H9 (cell line): ENCODE results near the gene ATP4A. TPM values are rescaled to one million over a fixed set of nuclear protein-coding genes. Genes with fewer than 3 reads are reported as not detected.

Source experiments
- DNase-seq: peaks from one replicate; pipeline ENCODE4 v3.0.0-alpha.2; 2017
- H2AFZ ChIP-seq: one replicate; pipeline ENCODE4 v1.6.1; 2013; ENCODE audit warnings: mild to moderate bottlenecking, low read length, control low read depth, moderate library complexity
- H2AK5ac ChIP-seq: 2 replicates; pipeline ENCODE4 v1.6.1; 2013; ENCODE audit warnings: low read length, control low read depth, mixed read lengths; ENCODE audit not compliant: insufficient read length
- H2BK120ac ChIP-seq: one replicate; pipeline ENCODE4 v1.6.1; 2013; ENCODE audit warnings: low read depth, mild to moderate bottlenecking, low read length, control low read depth, inconsistent platforms; ENCODE audit not compliant: poor library complexity, severe bottlenecking
- H2BK12ac ChIP-seq: 2 replicates; pipeline ENCODE4 v1.6.1; 2013; ENCODE audit warnings: low read length, control low read depth, mixed read lengths, low read depth; ENCODE audit not compliant: insufficient read length
- H2BK15ac ChIP-seq: 2 replicates; pipeline ENCODE4 v1.6.1; 2013; ENCODE audit warnings: low read depth, low read length, control low read depth
- H2BK20ac ChIP-seq: one replicate; pipeline ENCODE4 v1.6.1; 2013; ENCODE audit warnings: low read depth, mild to moderate bottlenecking, low read length, control low read depth, inconsistent platforms; ENCODE audit not compliant: poor library complexity, severe bottlenecking
- H2BK5ac ChIP-seq: 2 replicates; pipeline ENCODE4 v1.6.1; 2013; ENCODE audit warnings: low read length, control low read depth, mixed read lengths; ENCODE audit not compliant: insufficient read length
- H3K14ac ChIP-seq: 2 replicates; pipeline ENCODE4 v1.6.1; 2013; ENCODE audit warnings: low read length, control low read depth; ENCODE audit not compliant: insufficient read depth
- H3K18ac ChIP-seq: 2 replicates; pipeline ENCODE4 v1.6.1; 2013; ENCODE audit warnings: low read depth, mild to moderate bottlenecking, mixed read lengths, low read length, control low read depth; ENCODE audit not compliant: insufficient read length
- H3K23ac ChIP-seq: 2 replicates; pipeline ENCODE4 v1.6.1; 2013; ENCODE audit warnings: low read length, control low read depth, mixed read lengths, low read depth; ENCODE audit not compliant: insufficient read length
- H3K23me2 ChIP-seq: 2 replicates; pipeline ENCODE4 v1.6.1; 2013; ENCODE audit warnings: low read depth, mild to moderate bottlenecking, mixed read lengths, low read length, control low read depth; ENCODE audit not compliant: insufficient read length, poor library complexity, severe bottlenecking
- H3K27ac ChIP-seq: 2 replicates; pipeline ENCODE4 v1.5.1; 2013; ENCODE audit warnings: low read length, control low read depth, mixed read lengths, low read depth; ENCODE audit not compliant: insufficient read length
- H3K27me3 ChIP-seq: 2 replicates; pipeline ENCODE4 v1.6.1; 2013; ENCODE audit warnings: low read length, control low read depth, inconsistent platforms; ENCODE audit not compliant: insufficient read depth
- H3K4ac ChIP-seq: 2 replicates; pipeline ENCODE4 v1.6.1; 2013; ENCODE audit warnings: low read depth, mild to moderate bottlenecking, control low read depth, inconsistent platforms, low read length, moderate library complexity
- H3K4me1 ChIP-seq: 2 replicates; pipeline ENCODE4 v1.6.1; 2013; ENCODE audit warnings: low read length, control low read depth, inconsistent platforms; ENCODE audit not compliant: insufficient read depth
- H3K4me2 ChIP-seq: 2 replicates; pipeline ENCODE4 v1.6.1; 2013; ENCODE audit warnings: low read length, control low read depth, mixed read lengths; ENCODE audit not compliant: insufficient read length, insufficient read depth
- H3K56ac ChIP-seq: 2 replicates; pipeline ENCODE4 v1.6.1; 2013; ENCODE audit warnings: low read depth, mild to moderate bottlenecking, mixed read lengths, low read length, control low read depth; ENCODE audit not compliant: insufficient read length
- H3K79me1 ChIP-seq: 2 replicates; pipeline ENCODE4 v1.6.1; 2013; ENCODE audit warnings: low read depth, mild to moderate bottlenecking, moderate library complexity, low read length, control low read depth, inconsistent platforms; ENCODE audit not compliant: insufficient read depth, poor library complexity, severe bottlenecking
- H3K79me2 ChIP-seq: 2 replicates; pipeline ENCODE4 v1.6.1; 2013; ENCODE audit warnings: low read length, control low read depth, inconsistent platforms; ENCODE audit not compliant: insufficient read depth
- H3K9ac ChIP-seq: 2 replicates; pipeline ENCODE4 v1.6.1; 2013; ENCODE audit warnings: low read length, control low read depth, mixed read lengths; ENCODE audit not compliant: insufficient read length; ENCODE audit errors: extremely low read depth
- H3K9me3 ChIP-seq: one replicate; pipeline ENCODE4 v1.6.1; 2013; ENCODE audit warnings: low read depth, low read length, inconsistent platforms; ENCODE audit not compliant: control insufficient read depth
- H3T11ph ChIP-seq: one replicate; pipeline ENCODE4 v1.6.1; 2013; ENCODE audit warnings: mild to moderate bottlenecking, low read length, control low read depth, inconsistent platforms
- H4K20me1 ChIP-seq: one replicate; pipeline ENCODE4 v1.6.1; 2013; ENCODE audit not compliant: control insufficient read depth, insufficient read length, insufficient read depth
- H4K5ac ChIP-seq: 2 replicates; pipeline ENCODE4 v1.6.1; 2013; ENCODE audit warnings: low read depth, mild to moderate bottlenecking, mixed read lengths, low read length, control low read depth; ENCODE audit not compliant: insufficient read length
- H4K8ac ChIP-seq: replicated peaks from 2 replicates; pipeline ENCODE4 v1.6.1; 2013; ENCODE audit warnings: low read length, control low read depth, mixed read lengths, low read depth; ENCODE audit not compliant: insufficient read length
- H4K91ac ChIP-seq: 2 replicates; pipeline ENCODE4 v1.6.1; 2013; ENCODE audit warnings: low read depth, mild to moderate bottlenecking, moderate library complexity, mixed read lengths, low read length, control low read depth; ENCODE audit not compliant: insufficient read length
- H3K27ac Mint-ChIP-seq, 3 experiments: 2 replicates in 2 of 3; 3 replicates in 1 of 3; pipeline ENCODE4 v1.8.0; 2020 to 2021; ENCODE audit warnings: mixed read lengths in 3 of 3, mild to moderate bottlenecking in 1 of 3, moderate library complexity in 1 of 3
- H3K27me3 Mint-ChIP-seq: 2 replicates; pipeline ENCODE4 v1.8.0; 2021; ENCODE audit warnings: low read depth, mild to moderate bottlenecking, moderate library complexity, mixed read lengths
- H3K36me3 Mint-ChIP-seq, 3 experiments: 2 replicates in 2 of 3; 3 replicates in 1 of 3; pipeline ENCODE4 v1.8.0; 2020 to 2021; ENCODE audit warnings: low read depth in 3 of 3, mixed read lengths in 3 of 3; ENCODE audit not compliant: insufficient read depth in 1 of 3
- H3K4me1 Mint-ChIP-seq, 2 experiments: 2 replicates each; pipeline ENCODE4 v1.8.0; 2020; ENCODE audit warnings: mixed read lengths in 2 of 2
- H3K4me3 Mint-ChIP-seq, 2 experiments: 2 replicates in 1 of 2; 3 replicates in 1 of 2; pipeline ENCODE4 v1.8.0; 2020 to 2021; ENCODE audit warnings: mild to moderate bottlenecking in 2 of 2, mixed read lengths in 2 of 2, moderate library complexity in 1 of 2
- H3K9me3 Mint-ChIP-seq, 2 experiments: 2 replicates in 1 of 2; 3 replicates in 1 of 2; pipeline ENCODE4 v1.8.0; 2020; ENCODE audit warnings: mild to moderate bottlenecking in 2 of 2, mixed read lengths in 2 of 2, moderate library complexity in 1 of 2
- WGBS: extraction: QIAGEN DNeasy Blood & Tissue Kit; methylation state at CpG from one replicate; pipeline ENCODE4 v1.1.7; 2013; ENCODE audit warnings: missing lambda C conversion rate, low lambda C conversion rate, mixed read lengths; ENCODE audit not compliant: insufficient read length; ENCODE audit errors: extremely low coverage; 5-methylcytosine and 5-hydroxymethylcytosine counted together
- total RNA-seq: library from RNA; stranded (reverse); gene quantifications from 2 replicates; pipeline ENCODE4 v1.2.1, GENCODE V29; 2021
- TF ChIP-seq, protein P1 (sequence below): fragments of 200-600 bp; sonication (generic); conservative IDR thresholded peaks from 3 replicates; pipeline ENCODE4 v1.8.0; 2021; ENCODE audit warnings: antibody characterized with exemption, mild to moderate bottlenecking

ATP4A gene
- total RNA-seq, 1 experiment from 2014 or later: 0.24 TPM

DNA sequence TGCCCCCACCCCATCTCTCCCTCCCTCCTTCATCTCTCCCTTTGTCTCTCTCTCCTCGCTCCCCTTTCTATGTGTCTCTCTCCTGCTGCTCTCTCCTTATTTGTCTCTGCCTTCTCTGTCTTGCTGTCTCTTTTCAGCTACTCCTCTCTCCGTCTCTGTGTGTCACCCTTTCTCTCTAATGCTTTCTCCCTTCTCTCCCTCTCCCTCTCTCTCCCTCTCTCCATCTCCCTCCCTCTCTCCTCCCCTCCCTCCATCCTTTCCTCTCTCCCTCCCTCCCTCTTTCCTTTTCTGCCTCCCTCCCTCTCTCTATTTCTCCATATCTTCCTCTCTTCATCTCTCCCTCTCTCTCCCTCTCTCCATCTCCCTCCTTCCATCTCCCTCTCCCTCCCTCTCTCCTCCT is 682 bp downstream of the ATP4A start:
- H3K36me3 Mint-ChIP-seq: no peaks in the 10 kb centered on the region; a peak in 1 of 7 replicates
- Histone ChIP-seq H2BK15ac (no peak overlapping the region), H3K4me1 (no peaks in the 10 kb centered on the region), H3K4me2 (no peak overlapping the region), H3K9ac (no peak overlapping the region), H3K9me3 (no peaks in the 10 kb centered on the region), H3K27me3 (peaks cover 3% of the 10 kb centered on the region; the same call in 1 of the 2 replicates), H3K79me1 (no peaks in the 10 kb centered on the region), H3T11ph (no peak overlapping the region), H3K4ac (no peak overlapping the region), H4K5ac (no peak overlapping the region), H2BK20ac (no peak overlapping the region), H4K91ac (no peak overlapping the region), H2AK5ac (no peak overlapping the region), H3K18ac (no peak overlapping the region), H4K20me1 (no peaks in the 10 kb centered on the region), H2BK12ac (no peak overlapping the region), H3K56ac (no peak overlapping the region), H3K79me2 (no peaks in the 10 kb centered on the region; the same call in 1 of the 2 replicates), H3K23ac (no peak overlapping the region), H3K14ac (no peak overlapping the region), H4K8ac (no peak overlapping the region), H2BK5ac (no peak overlapping the region), H3K23me2 (peaks cover 5% of the 10 kb centered on the region), H3K27ac (no peak overlapping the region), H2AFZ (no peak overlapping the region), H2BK120ac (no peak overlapping the region)
- no peak overlapping the region; a peak in 1 of 7 replicates for H3K27ac Mint-ChIP-seq
- H3K9me3 Mint-ChIP-seq: peaks cover 0 to 2% of the 10 kb centered on the region in 2 experiments; a peak in 1 of 5 replicates
- H3K4me3 Mint-ChIP-seq: no peak overlapping the region; a peak in 1 of 5 replicates
- no CpG with 5 or more reads among the region's 2 CpGs for WGBS
- peaks cover 2 to 9% of the 10 kb centered on the region in 2 experiments for H3K4me1 Mint-ChIP-seq
- TF ChIP-seq, protein P1, sequence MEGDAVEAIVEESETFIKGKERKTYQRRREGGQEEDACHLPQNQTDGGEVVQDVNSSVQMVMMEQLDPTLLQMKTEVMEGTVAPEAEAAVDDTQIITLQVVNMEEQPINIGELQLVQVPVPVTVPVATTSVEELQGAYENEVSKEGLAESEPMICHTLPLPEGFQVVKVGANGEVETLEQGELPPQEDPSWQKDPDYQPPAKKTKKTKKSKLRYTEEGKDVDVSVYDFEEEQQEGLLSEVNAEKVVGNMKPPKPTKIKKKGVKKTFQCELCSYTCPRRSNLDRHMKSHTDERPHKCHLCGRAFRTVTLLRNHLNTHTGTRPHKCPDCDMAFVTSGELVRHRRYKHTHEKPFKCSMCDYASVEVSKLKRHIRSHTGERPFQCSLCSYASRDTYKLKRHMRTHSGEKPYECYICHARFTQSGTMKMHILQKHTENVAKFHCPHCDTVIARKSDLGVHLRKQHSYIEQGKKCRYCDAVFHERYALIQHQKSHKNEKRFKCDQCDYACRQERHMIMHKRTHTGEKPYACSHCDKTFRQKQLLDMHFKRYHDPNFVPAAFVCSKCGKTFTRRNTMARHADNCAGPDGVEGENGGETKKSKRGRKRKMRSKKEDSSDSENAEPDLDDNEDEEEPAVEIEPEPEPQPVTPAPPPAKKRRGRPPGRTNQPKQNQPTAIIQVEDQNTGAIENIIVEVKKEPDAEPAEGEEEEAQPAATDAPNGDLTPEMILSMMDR: no peak
- DNase-seq: no peak
- H3K27me3 Mint-ChIP-seq: peaks cover 51% of the 10 kb centered on the region
